ENCODE results near the gene SLC27A5.

DNA sequence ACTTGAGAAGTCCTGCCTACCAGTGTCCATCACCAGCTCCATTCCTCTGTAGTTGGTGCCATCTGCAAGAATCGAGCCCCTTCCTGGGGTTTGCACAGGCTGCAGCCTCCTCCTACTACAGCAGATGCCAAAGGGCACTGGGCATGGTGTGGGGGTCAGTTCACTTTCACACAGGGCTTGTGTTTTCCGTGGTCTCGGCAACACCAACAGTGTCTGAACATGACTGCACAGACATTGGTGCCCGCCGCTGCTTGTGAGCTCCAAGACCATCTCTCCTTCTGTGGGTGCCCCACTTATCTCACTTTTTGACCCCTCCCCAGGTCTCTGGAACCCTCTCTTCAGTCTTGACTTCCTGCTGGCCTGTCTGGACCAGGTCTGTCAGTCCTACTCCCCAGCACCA lies 20.4 kb downstream of the SLC27A5 start:
- TF ChIP-seq POLR2A (IDR thresholded peaks at IDR 0.05): no peak
- TF ChIP-seq POLR2AphosphoS5 (IDR thresholded peaks at IDR 0.05): no peak
